HG03460 (cell line): ENCODE measurements around the gene TNFRSF21.

ENCODE experiments used
- ATAC-seq: cut with Tn5 transposase; IDR thresholded peaks from one replicate; pipeline ENCODE4 v1.9.1; 2021; ENCODE audit not compliant: unreplicated experiment

TNFRSF21 gene

DNA sequence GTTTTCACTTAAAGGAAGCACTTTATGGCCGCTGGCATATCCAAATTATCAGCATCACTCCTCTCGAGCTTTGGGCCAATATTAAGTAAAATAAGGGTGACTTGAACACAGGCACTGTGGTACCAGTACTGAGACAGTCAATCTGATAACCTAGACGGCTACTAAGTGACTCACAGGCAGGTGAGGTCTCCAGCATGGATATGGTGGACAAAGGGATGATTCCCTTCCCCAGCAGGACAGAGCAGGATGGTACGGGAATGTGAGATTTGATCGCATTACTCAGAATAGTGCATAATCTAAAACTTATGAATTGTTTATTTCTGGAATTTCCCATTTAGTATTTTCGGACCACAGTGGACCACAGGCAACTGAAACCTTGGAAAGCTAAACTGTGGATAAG, 55.7 kb downstream of the TNFRSF21 start:
- no peak for ATAC-seq

DNA sequence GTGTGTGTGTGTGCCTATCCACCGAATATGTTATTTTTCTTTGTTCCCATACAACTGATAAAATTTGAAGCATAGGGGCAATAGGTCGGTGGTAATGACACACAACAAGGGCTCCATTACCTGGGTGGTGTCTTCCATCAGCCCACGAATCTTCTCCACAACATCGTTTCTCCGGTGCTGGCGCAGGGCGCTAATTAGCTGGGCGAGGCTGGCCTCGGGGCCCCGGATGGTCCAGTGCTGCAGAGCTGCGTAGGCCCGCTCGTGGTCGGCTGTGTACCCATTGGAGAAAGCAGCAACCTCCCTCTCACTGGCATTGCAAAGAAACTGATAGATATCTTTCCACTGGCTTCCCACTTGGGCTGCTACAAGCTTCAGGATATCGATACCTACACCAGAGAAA, 56.6 kb downstream of the TNFRSF21 start:
- ATAC-seq, result no peak

DNA sequence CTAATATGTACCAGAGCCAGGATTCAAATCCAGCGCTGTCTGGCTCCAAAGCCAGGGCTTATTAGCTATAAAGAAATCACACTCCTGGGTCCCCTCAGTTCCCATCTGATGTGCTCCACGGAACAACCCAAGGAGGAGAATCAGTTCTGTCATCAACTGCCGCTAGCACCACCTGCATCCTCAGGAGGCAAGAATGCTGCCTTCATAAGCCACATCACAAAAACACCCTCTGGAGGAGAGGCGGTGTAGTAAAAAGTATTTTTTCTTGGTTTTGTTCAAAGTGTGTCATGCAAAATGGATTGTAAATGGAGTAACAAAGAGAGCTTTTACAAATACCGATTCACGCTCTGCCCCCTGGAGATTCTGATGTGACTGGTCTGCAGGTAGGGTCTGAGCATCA, 57.1 kb downstream of the TNFRSF21 start:
- no peak for ATAC-seq

DNA sequence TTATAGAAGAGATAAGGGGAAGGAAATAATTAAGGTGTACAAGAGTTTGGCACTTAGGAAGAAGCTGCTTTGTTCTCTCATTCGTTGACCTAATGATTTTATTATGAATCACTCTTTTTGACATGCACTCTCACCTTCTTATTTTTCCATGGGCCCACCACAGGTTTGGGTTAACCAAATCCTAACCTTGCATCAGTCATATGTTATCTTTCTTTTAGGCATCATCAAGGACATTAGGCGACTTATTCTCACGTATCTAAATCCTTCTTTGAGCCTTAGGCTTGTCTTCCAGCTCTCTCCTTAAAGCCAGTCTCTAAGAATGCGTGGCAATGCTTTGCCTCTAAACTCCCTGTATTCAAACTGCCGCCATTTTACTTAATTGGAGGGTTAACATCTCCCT, 58.3 kb downstream of the TNFRSF21 start:
- ATAC-seq, result no peak

DNA sequence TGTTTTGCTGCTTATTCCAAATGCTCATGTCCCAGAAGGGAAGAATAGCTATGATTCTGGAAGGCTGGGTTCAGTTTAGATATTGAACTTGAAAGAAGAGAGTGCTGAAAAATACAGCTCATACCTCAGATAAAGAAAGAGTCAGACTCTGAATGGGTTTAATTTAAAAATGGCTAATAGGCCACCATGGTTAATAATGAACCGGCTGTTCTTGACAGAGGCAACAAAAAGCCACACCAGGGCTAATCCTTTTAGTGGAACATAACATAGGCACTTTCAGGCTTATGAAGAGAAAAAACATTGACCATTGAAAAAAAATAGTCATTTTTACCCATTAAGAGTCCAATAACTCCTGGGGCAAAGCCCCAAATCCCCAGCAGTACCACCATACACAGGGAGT, 59.4 kb downstream of the TNFRSF21 start:
- ATAC-seq, result peak; percentile 39

DNA sequence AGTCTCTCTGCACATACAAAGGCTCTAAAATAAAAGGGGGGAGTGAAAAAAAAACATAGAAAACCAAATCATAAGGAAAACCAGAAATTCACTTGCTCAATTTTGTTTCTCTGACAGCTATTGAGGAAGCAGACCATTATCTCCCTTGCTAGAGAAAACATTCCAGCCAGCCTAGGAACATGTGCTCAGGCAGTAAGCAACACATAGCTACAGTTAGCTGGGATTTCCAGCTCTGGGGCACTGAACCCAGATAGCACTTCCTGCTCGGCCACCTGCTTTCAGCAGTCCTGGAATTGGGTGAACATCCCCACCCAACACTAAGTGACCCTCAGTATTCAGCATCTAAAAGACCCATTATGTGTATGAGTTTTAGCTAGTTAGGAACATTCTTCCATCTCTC, 61.3 kb downstream of the TNFRSF21 start:
- ATAC-seq, result no peak

DNA sequence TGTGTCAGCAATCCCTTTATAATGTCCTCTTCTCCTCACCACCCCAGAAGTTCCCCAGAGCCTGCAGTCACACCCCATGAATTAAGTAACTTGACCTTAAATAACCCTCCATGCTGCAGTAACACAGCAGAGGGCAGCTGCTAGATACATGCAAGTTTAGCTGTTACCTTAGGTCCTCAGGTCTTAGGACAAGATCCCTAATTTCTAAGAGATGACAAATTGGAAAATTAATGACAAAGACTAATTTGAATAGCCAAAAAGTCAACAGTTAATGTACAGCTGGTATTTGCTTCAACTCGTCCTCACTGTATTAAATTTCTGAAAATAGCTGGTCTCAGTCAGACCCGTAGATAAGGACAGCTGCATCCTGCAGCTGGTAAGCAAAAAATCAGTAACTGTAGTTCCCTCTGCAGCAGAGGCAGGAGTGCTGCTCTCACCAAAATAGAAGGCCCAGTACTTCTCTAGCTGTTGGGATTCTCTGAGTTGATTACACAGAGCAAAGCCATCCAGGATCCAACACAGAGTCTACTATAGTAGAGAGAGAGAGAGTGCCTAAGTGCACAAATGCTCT, 62.4 kb downstream of the TNFRSF21 start:
- peak; percentile 43 for ATAC-seq

DNA sequence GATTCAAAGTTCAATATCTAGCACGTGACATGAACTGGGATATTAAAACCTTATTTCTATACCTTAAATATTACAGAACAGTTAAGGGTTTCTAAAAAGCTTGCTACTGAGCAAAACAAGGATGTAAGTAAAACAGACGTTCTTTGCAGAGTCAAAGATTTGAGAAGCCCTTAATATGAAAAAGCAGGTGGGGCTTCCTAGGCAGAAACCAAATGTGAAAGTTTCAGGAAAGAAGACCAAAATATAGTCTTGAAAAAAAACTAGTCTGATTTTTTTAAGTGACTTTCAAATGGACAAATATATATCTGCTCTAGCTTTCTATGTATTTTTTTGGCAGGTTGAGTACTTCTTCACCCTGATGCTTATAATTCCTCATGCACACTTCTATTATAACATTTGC, 63.2 kb downstream of the TNFRSF21 start:
- ATAC-seq, result no peak

DNA sequence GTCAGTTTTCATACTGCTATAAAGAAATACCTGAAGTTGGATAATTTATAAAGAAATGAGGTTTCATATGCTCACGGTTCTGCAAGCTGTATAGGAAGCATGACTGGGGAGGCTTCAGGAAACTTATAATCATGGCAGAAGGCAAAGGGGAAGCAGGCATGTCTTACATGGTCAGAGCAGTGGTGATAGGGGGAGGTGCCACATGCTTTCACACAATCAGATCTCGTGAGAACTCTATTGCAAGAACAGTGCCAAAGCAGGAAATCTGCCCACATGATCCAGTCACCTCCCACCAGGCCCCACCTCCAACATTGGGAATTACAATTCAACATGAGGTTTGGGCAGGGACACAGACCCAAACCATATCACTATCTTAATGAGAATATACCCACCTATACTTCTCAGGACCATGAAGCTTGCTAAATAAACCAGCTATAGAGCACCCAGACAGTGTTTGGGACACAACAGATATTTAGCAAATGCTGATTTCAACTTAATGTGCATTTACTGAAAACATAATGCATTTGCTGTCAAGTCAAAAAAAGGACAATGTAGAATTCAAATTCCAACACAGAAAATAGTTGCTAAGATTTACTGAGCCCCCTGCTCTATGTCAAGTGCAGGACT, 63.8 kb downstream of the TNFRSF21 start:
- no peak for ATAC-seq

DNA sequence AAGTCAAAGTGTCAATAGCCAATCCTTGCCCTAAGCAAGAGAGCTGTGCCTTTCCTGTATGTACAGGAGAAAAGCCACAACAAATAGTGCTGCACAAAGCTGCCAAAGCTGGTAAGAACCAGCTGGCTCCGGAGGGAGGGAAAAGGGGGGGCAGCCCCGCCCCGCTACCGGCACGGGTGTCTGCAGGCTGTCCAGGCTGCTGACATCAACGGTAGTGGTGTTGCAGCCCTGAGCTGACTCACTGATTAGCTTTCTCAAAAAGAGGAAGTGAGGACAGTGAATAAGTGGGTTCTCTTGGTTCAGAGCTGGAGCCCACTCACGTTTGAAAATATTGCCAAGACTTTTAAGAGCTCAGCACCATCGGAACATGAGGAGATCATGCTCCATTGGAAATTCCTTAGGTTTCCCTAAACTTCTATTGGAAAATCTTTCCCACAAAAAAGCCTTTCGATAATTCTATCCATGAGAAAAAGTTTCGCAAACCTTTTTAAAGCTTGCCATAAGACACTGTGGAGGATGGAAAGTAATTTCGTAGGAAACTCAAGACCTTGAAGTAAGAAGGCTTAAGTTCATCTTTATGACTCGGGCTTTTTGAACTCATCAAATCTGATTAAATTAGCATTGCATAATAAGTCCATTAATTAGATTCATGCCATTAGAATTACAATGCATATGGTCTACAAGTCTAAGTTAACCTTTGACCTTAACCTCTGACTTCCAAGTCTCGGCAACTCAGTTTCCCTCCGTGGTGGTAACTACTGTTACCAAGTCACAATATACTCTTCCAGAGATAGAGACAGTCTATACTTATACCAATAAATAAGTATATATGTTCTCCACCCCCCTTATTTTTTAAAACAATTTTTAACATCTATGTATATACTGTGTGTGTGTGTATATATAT, 67.0 kb downstream of the TNFRSF21 start:
- ATAC-seq, result peak; percentile 92

DNA sequence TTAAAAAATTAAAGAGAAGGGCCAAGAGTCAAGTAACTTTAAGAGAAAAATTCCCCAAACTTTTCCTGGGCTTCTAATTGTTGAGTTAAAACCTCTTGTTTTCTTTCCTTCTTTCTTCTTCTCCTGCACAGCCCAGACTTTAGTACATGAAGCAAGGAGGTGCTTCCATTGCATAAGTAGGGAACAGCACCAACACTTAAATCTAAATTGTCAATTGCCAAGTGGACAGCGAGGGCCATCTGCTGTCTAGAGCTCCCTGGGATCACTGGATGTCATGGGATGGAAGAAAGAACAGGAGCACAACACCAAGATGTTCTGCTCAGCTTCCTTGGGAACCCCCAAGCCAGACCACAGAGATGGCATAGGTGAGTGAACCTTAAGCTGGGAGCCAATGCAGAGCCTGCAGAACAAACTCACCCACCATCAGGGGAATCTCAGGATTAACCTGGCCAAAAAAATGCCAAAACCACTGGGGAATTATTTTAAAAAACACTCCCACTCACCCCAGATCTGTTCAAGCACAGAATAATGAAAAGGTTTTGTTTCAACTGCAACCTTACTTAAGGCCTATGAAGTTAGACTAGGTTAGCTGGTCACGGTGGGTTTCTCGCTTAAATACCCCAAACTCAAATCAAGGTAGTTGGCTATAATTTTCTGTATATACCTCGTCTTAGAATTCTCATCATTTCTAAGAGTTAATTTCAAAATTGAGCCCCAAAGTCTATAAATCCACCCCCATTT, 67.8 kb downstream of the TNFRSF21 start:
- ATAC-seq, result no peak

DNA sequence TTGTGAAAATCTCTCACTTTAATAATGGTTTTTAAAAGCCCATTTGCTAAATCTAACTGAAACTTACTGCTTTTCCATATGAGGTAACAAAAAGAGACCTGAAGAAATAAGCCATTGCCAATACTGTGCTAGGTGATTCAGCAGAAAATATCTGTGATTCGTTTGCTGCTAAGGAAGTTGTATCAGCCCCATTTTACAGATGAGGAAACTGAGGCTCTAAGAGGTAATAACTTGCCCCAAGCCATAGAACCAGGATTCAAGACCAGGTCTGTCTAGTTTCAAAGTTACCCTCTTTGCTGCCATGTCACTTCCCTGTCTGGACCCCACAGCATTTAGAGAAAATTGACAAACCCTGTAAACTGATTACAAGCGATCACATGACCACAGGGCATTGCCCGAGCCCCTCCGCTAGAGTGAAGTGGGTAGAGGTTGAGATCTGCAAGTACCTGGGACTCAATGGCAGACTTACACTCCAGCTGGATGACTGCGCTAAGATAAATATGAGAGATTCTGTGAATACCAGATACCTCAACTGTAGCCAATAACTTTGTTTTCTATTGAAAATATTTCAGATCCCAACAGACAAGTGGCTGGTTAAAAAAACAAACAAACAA, 69.3 kb downstream of the TNFRSF21 start:
- no peak for ATAC-seq

DNA sequence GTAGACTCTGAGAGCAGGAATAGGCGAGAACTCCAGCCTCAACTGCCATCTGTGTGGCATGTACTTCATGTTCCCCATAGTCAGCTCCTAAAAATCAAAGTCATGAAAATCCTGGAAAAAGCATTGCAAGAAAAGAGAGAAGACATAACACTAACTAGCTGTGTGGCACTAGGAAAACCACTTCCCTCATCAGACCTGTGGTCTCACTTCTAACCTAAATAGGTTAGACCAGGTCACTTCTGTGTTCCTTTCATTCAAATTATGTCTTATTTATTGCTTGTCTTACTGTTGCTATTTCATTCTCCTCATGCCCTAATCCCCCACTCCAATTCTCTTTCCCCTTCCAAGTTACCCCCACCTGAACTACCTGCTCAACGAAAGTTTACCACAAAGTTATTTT, 70.2 kb downstream of the TNFRSF21 start:
- ATAC-seq, result no peak

DNA sequence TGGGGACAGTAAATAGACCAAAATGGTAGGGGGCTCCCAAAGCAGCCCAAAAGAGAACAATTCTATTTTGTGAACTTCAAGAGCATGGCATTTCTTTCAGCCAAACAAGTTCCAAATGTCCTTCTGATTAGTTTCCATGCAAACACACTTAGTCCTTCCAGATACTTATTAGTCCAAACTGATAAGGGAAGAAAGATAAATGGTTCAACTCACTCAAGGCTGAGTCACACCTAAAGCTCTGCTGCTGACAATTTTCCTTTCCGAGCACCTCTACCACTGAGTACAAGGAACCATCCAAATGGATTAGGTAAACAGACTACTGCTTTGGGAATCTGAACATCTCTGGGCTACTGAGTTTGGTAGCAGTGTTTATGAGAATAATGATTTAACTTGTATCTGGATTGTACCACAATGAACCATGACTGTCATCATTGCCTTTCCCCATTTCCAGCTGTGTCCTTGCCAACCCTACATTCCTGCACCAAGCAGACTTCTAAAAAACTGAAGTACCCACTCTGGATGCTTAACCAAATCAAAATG, 71.2 kb downstream of the TNFRSF21 start:
- ATAC-seq, result no peak

DNA sequence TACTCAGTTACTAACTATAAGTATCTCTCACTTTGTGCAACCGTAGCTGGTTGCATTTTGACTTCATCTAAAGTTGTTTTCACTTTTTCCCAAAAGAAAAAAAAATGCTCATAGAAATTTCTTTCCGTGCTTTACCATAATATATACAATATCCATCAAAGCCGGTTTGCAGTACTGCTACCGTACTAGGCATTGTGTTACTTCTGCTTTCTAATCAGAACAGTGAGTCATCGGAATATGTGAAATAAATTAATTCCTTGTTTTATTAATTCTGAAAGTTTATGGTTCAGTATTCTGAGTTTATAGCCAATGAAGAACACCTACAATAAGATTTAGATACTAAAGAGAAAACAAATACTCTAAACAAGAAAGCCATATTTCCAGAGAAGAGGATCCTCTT, 72.5 kb downstream of the TNFRSF21 start:
- no peak for ATAC-seq

DNA sequence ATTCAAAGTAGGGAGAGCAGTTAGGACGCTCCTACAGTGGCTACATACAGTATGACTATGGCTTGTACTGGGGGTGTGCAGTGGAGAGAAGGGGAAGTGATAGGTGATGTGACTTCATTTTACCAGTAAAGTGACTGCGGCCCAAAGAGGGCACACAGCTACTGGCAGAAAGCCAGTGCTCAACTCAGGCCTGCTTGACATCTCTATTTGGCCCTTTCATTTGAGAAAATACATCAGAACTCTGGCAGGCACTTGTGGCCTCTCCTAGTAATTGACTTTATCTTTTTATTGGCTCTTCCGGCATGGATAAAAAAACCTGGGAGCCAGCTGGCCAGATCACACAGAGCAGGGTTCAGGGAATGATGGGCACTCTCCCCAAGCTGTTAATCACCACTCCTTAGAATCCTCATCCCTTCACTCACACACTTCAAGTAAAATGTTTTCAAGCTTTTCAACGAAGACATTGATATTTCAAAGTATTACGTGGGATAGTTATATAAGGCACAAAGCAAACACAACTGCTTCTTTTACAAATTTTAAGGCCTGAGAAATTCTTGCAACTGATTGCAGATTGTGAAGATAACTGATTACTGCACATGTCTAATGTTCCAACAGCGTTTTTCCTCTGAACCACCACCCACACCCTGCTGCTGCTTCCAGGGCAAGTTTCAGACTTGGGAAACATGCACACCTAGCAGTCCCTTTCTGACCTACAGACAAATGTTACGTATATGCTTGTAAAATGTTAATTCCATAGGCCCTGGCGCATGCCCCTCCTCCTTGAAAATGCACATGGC, 73.5 kb downstream of the TNFRSF21 start:
- no peak for ATAC-seq

DNA sequence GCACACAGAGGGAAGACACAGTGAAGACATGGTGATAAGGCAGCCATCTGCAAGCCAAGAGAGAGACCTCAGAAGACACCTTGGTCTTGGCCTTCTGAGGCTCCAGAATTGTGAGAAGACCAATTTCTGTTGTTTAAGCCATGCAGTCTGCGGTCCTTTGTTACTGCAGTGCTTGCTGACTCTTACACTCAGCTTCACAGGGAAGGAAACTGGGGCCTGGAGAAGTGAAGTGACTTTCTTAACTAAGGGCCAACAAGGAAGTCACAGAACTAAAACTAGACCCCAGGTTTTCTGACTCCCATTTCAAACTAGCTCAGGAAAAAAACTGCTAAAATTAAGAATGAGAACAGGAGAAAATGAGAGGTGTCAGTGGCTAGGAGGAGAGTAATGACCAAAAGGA, 74.3 kb downstream of the TNFRSF21 start:
- no peak for ATAC-seq

DNA sequence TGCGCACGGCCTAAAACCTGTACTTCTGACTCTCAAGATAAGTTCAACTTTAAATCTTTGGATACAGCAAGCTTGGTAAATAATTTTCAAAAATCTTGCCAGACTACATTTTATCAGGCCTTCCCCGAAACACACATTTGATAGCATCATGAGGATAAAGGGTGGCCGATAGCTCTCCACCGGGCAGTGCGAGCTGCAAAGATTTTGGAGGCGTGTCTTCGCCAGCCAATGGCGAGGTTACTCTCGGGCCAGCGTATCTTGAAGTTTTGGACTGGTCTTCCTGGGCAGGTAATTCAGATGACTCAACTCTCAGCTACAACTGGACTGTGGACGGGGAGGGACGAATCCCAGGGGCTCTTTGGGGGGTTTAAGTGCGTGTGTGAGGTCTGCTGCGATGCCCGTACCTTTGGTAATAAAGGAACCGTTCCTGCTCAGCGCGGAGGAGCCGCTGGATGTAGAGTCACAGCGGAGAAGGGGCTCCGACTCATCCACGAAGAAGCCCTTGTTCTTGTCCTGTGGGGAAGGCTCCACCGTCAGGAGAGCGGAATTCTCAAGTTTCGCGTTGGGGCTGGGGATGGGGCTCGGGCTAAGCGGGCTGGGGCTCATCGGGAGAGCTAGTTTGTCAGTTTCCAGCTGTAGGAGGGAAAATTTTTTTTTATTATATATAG, 75.3 kb downstream of the TNFRSF21 start:
- no peak for ATAC-seq

DNA sequence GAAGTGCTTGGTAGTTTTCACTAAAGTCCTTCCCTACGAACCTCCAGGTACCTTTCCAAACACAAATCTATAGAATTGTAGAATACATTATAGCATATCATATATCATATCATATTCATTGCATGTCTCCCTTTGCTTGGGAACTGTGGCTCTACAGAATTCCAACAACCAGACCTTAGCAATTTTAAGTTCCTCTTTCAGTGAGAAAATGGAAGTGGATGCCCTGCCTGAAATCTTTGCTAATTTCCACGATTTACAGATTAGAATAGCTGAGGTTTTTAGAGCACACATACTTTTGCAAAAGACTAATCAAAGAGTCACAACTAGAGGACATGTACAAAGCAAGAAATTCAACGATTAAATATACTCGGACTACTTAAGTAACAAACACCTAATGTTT, 78.6 kb downstream of the TNFRSF21 start:
- no peak for ATAC-seq

DNA sequence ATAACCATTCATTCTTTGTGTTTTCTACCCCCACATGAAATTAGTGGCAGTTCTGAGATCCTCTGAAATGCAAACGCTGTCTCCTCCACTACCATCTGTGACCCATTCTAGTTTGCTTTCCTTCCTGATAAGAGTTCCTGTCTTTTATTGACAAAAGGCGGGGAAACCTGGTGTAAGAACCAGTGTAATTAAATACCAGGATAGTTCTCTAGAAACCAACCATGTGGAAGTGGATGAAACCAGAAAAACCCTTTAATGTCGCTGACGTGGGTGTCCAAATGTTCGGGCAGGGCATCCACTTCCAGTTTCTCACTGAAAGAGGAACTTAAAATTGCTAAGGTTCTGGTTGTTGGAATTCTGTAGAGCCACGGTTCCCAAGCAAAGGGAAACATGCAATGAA, 79.1 kb downstream of the TNFRSF21 start:
- no peak for ATAC-seq
